ENCODE data around the gene CERS1.

- TF ChIP-seq, protein P1, sequence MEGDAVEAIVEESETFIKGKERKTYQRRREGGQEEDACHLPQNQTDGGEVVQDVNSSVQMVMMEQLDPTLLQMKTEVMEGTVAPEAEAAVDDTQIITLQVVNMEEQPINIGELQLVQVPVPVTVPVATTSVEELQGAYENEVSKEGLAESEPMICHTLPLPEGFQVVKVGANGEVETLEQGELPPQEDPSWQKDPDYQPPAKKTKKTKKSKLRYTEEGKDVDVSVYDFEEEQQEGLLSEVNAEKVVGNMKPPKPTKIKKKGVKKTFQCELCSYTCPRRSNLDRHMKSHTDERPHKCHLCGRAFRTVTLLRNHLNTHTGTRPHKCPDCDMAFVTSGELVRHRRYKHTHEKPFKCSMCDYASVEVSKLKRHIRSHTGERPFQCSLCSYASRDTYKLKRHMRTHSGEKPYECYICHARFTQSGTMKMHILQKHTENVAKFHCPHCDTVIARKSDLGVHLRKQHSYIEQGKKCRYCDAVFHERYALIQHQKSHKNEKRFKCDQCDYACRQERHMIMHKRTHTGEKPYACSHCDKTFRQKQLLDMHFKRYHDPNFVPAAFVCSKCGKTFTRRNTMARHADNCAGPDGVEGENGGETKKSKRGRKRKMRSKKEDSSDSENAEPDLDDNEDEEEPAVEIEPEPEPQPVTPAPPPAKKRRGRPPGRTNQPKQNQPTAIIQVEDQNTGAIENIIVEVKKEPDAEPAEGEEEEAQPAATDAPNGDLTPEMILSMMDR (IDR thresholded peaks at IDR 0.05): no peak
- no peak for TF ChIP-seq POLR2A (IDR thresholded peaks at IDR 0.05)
These were observed 2.2 kb upstream of the CERS1 start for GRCh38 chr19:18898081-18898606.

Measured in right lobe of liver (tissue), 4 donors.